ENCODE data around the gene DNHD1. TPM values are rescaled to one million over a fixed set of nuclear protein-coding genes. Genes with fewer than 3 reads are reported as not detected.
A peak's percentile ranks its signal among the peaks of the same experiment; 100 is the strongest.

DNHD1 gene
- total and polyA plus RNA-seq, 2 of the 13 experiments (the other 11 are each of a cell fraction or from before 2014, with no cell fraction given): 2.7 to 9.3 TPM

- TF ChIP-seq ZBTB4 (CRISPR knock-in tag; IDR thresholded peaks at IDR 0.05; ENCODE audit: borderline replicate concordance) (0 out of 2 replicates have a peak, but pooled peaks have one; percentile 45), RFXANK (CRISPR knock-in tag; IDR thresholded peaks at IDR 0.05) (no peak), SIX1 (CRISPR knock-in tag; IDR thresholded peaks at IDR 0.05; ENCODE audit: borderline replicate concordance) (no peak), ELF3 (CRISPR knock-in tag; IDR thresholded peaks at IDR 0.05) (no peak), TOE1 (CRISPR knock-in tag; IDR thresholded peaks at IDR 0.05) (no peak), ZNF777 (CRISPR knock-in tag; IDR thresholded peaks at IDR 0.05) (0 out of 2 replicates have a peak, but pooled peaks have one; percentile 29), SKI (IDR thresholded peaks at IDR 0.05; ENCODE audit: partially characterized antibody) (no peak), TAF15 (IDR thresholded peaks at IDR 0.05; ENCODE audit: low read depth, low read length, poor library complexity, severe bottlenecking) (no peak), ZNF614 (CRISPR knock-in tag; IDR thresholded peaks at IDR 0.05; ENCODE audit: borderline replicate concordance) (no peak), SMYD3 (CRISPR knock-in tag; IDR thresholded peaks at IDR 0.05) (no peak), REPIN1 (CRISPR knock-in tag; IDR thresholded peaks at IDR 0.05; ENCODE audit: borderline replicate concordance, low read depth) (no peak), SUZ12 (IDR thresholded peaks at IDR 0.05; ENCODE audit: low read depth, low read length) (no peak), NCOR1 (IDR thresholded peaks at IDR 0.05; ENCODE audit: borderline replicate concordance, low read length) (no peak), STAT6 (CRISPR knock-in tag; IDR thresholded peaks at IDR 0.05; ENCODE audit: borderline replicate concordance) (0 out of 2 replicates have a peak, but pooled peaks have one; percentile 2), ZNF878 (CRISPR knock-in tag; IDR thresholded peaks at IDR 0.05) (no peak), ZNF260 (CRISPR knock-in tag; IDR thresholded peaks at IDR 0.05; ENCODE audit: borderline replicate concordance, low read depth) (no peak), CTCF (CRISPR knock-in tag; IDR thresholded peaks at IDR 0.05) (peak; percentile 60), AKAP8 (CRISPR knock-in tag; IDR thresholded peaks at IDR 0.05) (no peak), TFDP2 (CRISPR knock-in tag; IDR thresholded peaks at IDR 0.05) (no peak), KDM2A (CRISPR knock-in tag; IDR thresholded peaks at IDR 0.05; ENCODE audit: borderline replicate concordance, low read depth) (peak; percentile 1; the same call in 1 of the 2 replicates), FOXM1 (CRISPR knock-in tag; IDR thresholded peaks at IDR 0.05) (no peak)
These were observed 107.1 kb downstream of the DNHD1 start (continued) for GRCh38 chr11:6604081-6604626.

Data from HepG2 (cell line).